Spleen (tissue), 11 donors: ENCODE measurements around the gene ITM2C. TPM values are rescaled to one million over a fixed set of nuclear protein-coding genes. Genes with fewer than 3 reads are reported as not detected.
A peak's percentile ranks its signal among the peaks of the same experiment; 100 is the strongest.

Experiments
- DNase-seq: peaks from one replicate; pipeline ENCODE4 v3.0.0-alpha.2; 2020
- H3K27ac ChIP-seq, 8 donors: fragments of 200-600 bp; sonication (generic) in 7 of 8; 1 replicate in 4 of 8; 2 replicates in 4 of 8; pipeline versions ENCODE4 v1.5.0 to v1.8.0; 2016 to 2021; ENCODE audit warnings: inconsistent platforms in 4 of 8, mild to moderate bottlenecking in 4 of 8, moderate library complexity in 1 of 8
- H3K27me3 ChIP-seq, 7 donors: fragments of 200-600 bp; sonication (generic) in 6 of 7; replicated peaks in 1 of 7; 1 replicate in 4 of 7; 2 replicates in 3 of 7; pipeline versions ENCODE4 v1.5.0 to v1.8.0; 2016 to 2021; ENCODE audit warnings: inconsistent platforms in 3 of 7, mild to moderate bottlenecking in 1 of 7
- H3K36me3 ChIP-seq, 6 donors: fragments of 200-600 bp; sonication (generic) in 5 of 6; 1 replicate in 4 of 6; 2 replicates in 2 of 6; pipeline versions ENCODE4 v1.5.0 to v1.8.0; 2016 to 2021; ENCODE audit warnings: inconsistent platforms in 2 of 6
- H3K4me1 ChIP-seq, 6 donors: fragments of 200-600 bp; sonication (generic) in 5 of 6; 1 replicate in 3 of 6; 2 replicates in 3 of 6; pipeline versions ENCODE4 v1.5.0 to v1.8.0; 2016 to 2021; ENCODE audit warnings: inconsistent platforms in 3 of 6
- H3K4me3 ChIP-seq, 8 donors: fragments of 200-600 bp; sonication (generic) in 7 of 8; 1 replicate in 4 of 8; 2 replicates in 4 of 8; pipeline versions ENCODE4 v1.5.0 to v1.8.0; 2016 to 2021; ENCODE audit warnings: inconsistent platforms in 4 of 8, mild to moderate bottlenecking in 4 of 8, moderate library complexity in 2 of 8
- H3K9me3 ChIP-seq, 8 donors: fragments of 200-600 bp; sonication (generic) in 7 of 8; 1 replicate in 4 of 8; 2 replicates in 4 of 8; pipeline versions ENCODE4 v1.5.0 to v1.8.0; 2016 to 2021; ENCODE audit warnings: inconsistent platforms in 4 of 8
- CTCF ChIP-seq, 11 experiments: fragments of 200-600 bp in 7 of 11; fragments of 450-650 bp in 4 of 11; sonication (generic) in 4 of 11; IDR thresholded peaks in 8 of 11; conservative IDR thresholded peaks in 3 of 11; 1 replicate in 7 of 11; 2 replicates in 4 of 11; pipeline versions ENCODE4 v1.4.0 to v1.8.0; 2016 to 2021; ENCODE audit warnings: antibody characterized with exemption in 11 of 11, inconsistent platforms in 4 of 11, mild to moderate bottlenecking in 1 of 11
- POLR2A ChIP-seq, 3 donors: fragments of 450-650 bp; IDR thresholded peaks; one replicate each; pipeline ENCODE4 v1.5.1; 2017; ENCODE audit warnings: antibody characterized with exemption in 3 of 3, mild to moderate bottlenecking in 1 of 3
- POLR2AphosphoS5 ChIP-seq, 3 donors: sonication (generic); formaldehyde crosslinking; IDR thresholded peaks; one replicate each; pipeline ENCODE4 v1.5.1; 2017; ENCODE audit warnings: antibody characterized with exemption in 3 of 3
- WGBS, 5 donors: extraction: QIAGEN DNeasy Blood & Tissue Kit in 3 of 5; methylation state at CpG; one replicate each; pipeline versions ENCODE4 v1.1.5 to v1.1.7; 2013 to 2018; 5-methylcytosine and 5-hydroxymethylcytosine counted together
- intact Hi-C: fragments of 100-400 bp; cut with DNase I; formaldehyde crosslinking; loops from one replicate; pipeline ENCODE4 v1.15.0; 2023; ENCODE audit warnings: low total_unique reads
- polyA plus RNA-seq, 3 donors: library from polyadenylated mRNA; stranded (reverse); fragments of 200-250 nt; gene quantifications; one replicate each; pipeline ENCODE4 v1.2.1, GENCODE V29; 2013
- total RNA-seq, 7 donors: library from RNA; depleted of rRNA in 3 of 7; stranded (reverse); fragments of >200 nt in 3 of 7; fragmentation: NEBNext Ultra II Directional in 4 of 7; extraction: Animal tissue kit (Norgen Biotek cat#: 25700) in 4 of 7; gene quantifications; one replicate each; pipeline versions ENCODE4 v1.1.0 to v1.2.1, GENCODE V29; 2016 to 2021
- donor health status: healthy with polysubstance abuse.
- donor health status: DM: no; HTN: no; CAD: no; lungs with moderate emphysema.
- donor health status: DM: no; HTN: no; CAD: no.
- donor health status: Bipolar disorder and iron deficiency.
- donor health status: healthy.
- donor health status: DM: no; HTN: no; CAD: no.
- donor health status: DM: yes; HTN: yes; CAD: no.

The ITM2C gene
- total and polyA plus RNA-seq, 10 donors = 58.5 to 150 (median 93.7) TPM

DNA sequence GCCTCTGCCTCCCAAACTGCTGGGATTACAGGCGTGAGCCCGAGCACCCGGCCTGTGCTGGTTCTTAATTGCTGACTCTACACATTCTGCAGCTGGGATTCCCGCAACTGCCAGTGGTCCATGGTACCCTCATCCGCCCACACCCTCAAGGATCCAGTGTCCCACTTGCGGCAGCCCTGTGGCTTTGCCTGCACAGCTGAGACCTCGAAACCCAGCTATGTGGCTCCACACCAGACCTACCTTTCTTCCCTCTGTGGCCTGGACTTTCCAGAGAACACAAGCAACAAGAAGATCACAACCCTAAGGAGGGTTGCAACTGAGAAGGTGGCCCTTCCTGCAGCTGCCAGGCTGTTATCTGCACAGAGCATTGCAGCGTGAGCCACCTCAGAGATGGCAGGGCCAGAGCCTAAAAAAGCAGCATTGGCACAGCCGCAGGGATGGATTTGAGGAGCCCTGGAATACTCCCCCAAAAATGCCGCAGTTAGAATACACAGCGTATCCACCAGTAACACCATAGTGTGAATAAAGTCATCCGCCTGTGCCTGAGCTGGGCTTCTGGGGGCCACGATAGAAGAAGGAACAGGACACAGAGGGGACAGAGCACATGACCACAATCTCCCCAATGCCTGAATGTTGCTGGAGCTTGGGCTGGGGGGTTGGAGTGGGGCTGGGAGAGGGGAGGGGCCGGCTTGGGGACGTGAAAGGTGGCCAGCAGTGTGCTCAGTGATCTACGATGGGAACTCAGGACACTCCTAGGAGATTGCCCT, 58.4 kb downstream of the ITM2C start:
- DNase-seq = peak; percentile 58
- H3K4me3 ChIP-seq = peak overlapping the region in 1 of 8 donors; percentile 67
- peak overlapping the region in 1 of 8 donors; percentile 80 for H3K27ac ChIP-seq
- TF ChIP-seq CTCF (IDR thresholded peaks at IDR 0.05 in 8 of 11, conservative IDR thresholded peaks at IDR 0.05 in 3 of 11) (no peak), POLR2A (IDR thresholded peaks at IDR 0.05) (no peak), POLR2AphosphoS5 (IDR thresholded peaks at IDR 0.05) (no peak)
- no peaks in the 10 kb centered on the region for H3K27me3 ChIP-seq
- intact Hi-C loops = no loop called here
- no peaks in the 10 kb centered on the region for H3K9me3 ChIP-seq
- no peaks in the 10 kb centered on the region for H3K36me3 ChIP-seq
- WGBS, 5 donors = 84 to 91% (median 87%) methylated on average over 14 to 16 of the region's 16 CpGs
- peaks cover 0 to 23% (median 17%) of the 10 kb centered on the region in 6 donors for H3K4me1 ChIP-seq

DNA sequence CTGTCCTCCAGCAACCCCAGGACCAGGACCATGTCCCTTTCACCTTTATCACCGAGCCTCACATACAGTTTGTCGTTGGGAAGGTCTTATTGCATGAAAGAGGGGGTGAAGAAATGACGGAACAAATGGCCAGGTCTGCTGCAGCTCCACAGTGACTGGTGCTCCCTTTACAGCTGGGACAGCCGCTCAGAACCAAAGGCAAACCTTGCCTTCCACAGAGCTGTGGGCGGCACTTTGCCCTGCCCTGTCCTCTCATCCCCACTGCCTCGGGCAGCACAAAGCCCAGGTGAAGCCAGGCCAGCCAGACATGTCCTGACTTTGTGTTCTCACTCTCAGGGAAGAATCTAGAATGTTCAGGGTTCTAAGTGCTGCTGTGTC, 59.3 kb downstream of the ITM2C start:
- 63 to 90% (median 85%) methylated on average over 6 of the region's 6 CpGs for WGBS, 5 donors
- DNase-seq = peak; percentile 40
- H3K4me1 ChIP-seq = peaks cover 0 to 23% (median 17%) of the 10 kb centered on the region in 6 donors
- no peaks in the 10 kb centered on the region for H3K36me3 ChIP-seq
- H3K4me3 ChIP-seq = peak overlapping the region in 4 of 8 donors; percentile 24 to 67 (median 35)
- TF ChIP-seq CTCF (IDR thresholded peaks at IDR 0.05 in 8 of 11, conservative IDR thresholded peaks at IDR 0.05 in 3 of 11) (no peak), POLR2AphosphoS5 (IDR thresholded peaks at IDR 0.05) (no peak), POLR2A (IDR thresholded peaks at IDR 0.05) (no peak)
- H3K27me3 ChIP-seq = no peaks in the 10 kb centered on the region
- H3K9me3 ChIP-seq = no peaks in the 10 kb centered on the region
- peak overlapping the region in 3 of 8 donors; percentile 48 to 80 (median 67) for H3K27ac ChIP-seq
- intact Hi-C loops = no loop called here

- peak; percentile 5 to 49 (median 26) for TF ChIP-seq POLR2AphosphoS5 (IDR thresholded peaks at IDR 0.05)
- TF ChIP-seq CTCF (IDR thresholded peaks at IDR 0.05 in 8 of 11, conservative IDR thresholded peaks at IDR 0.05 in 3 of 11) = peak in 8 of 11 experiments; percentile 9 to 53 (median 46)
- no peak for TF ChIP-seq POLR2A (IDR thresholded peaks at IDR 0.05)
- Histone ChIP-seq H3K4me1 (peaks cover 0 to 23% (median 17%) of the 10 kb centered on the region in 6 donors), H3K9me3 (no peaks in the 10 kb centered on the region), H3K4me3 (peak within 1 kb of the TSS in 7 of 8 donors; percentile 8 to 67 (median 26)), H3K27me3 (no peaks in the 10 kb centered on the region), H3K27ac (peak within 1 kb of the TSS in 5 of 8 donors; percentile 44 to 80 (median 67)), H3K36me3 (no peaks in the 10 kb centered on the region)
- DNase-seq = peak; percentile 77
- intact Hi-C loops = no loop called here
- 34 to 52% (median 42%) methylated on average over 20 to 26 of the region's 26 CpGs for WGBS, 5 donors
Measured at GRCh38 chr2:230924470-230925341, 60.0 kb downstream of the ITM2C start, which contains the start of gene GPR55. GPR55 (minus strand) TSS chr2:230925242; CDS start chr2:230910962, 14,280 bp downstream.
